Measurements from ENCODE around the gene L3MBTL2.
"Not testable (repeated sequence)": the region's sequence is repeated elsewhere in the genome, so short reads cannot be mapped to it uniquely, and the experiment has no call there.

Gene L3MBTL2

DNA sequence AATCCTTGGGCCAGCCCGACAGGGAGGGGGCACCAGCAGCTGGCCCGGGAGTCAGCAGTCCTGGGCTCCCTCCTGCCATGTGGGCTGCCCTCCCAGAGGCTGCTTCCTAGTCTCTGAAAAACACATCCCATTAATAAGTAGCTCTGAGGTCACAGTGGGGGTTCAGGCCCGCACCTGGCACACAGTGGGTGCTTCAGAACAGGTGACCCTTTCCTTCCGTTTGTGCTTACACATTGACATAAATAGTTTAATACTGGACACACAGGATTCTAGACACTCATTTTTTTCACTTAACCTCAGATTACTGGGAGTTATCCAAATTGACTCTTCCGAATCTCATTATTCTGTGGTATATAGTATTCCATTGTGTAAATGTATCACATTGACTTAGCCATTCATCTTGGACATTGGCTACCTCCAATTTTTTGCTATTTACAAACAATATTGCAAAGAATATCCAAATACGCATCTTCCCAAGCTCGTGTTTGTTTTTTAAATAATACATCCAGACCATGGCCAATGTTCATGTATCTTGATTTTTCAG, 36.1 kb downstream of the L3MBTL2 start:
- no peak for DNase-seq (ENCODE audit: low read depth)

DNA sequence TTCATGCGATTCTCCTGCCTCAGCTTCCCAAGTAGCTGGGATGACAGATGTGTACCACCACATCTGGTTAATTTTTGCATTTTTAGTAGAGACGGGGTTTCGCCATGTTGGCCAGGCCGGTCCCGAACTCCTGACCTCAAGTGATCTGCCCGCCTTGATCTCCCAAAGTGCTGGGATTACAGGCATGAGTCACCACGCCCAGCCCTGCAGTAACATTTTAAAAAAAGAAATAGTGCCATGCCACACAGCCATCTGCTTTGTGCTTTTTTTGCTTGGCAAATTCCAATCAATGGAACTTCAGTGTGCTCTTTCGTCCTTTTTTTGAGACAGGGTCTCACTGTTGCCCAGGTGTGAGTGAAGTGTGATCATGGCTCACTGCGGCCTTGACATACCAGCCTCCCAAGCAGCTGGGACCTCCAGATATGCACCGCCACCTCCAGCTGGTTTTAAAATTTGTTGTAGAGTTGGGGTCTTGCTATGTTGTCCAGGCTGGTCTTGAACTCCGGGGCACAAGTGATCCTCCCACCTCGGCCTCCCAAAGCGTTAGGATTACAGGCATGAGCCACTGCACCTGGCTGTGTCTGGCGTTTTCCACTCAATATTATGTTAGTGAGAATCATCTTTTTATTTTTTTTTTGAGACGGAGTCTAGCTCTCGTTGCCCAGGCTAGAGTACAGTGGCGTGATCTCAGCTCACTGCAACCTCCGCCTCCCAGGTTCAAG, 37.4 kb downstream of the L3MBTL2 start:
- DNase-seq (ENCODE audit: low read depth) = no peak

DNA sequence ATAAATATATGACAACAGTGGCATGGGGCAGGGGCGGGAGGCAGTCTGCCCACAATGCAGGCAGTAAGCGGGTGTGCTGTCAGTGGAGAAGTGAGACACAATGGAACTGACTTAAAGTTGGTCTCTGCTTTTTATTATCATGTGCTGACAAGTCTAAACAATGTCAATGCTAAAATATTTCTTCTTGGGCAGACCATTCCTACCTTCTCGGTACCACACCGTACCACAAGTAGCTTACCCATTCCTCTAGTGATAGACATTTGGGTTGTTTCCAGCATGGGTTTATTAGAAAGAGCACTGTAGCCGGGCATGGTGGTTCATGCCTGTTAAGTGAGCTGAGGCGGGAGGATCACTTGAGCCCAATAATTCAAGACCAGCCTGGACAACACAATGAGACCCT, 38.2 kb downstream of the L3MBTL2 start:
- DNase-seq (ENCODE audit: low read depth) = no peak

DNA sequence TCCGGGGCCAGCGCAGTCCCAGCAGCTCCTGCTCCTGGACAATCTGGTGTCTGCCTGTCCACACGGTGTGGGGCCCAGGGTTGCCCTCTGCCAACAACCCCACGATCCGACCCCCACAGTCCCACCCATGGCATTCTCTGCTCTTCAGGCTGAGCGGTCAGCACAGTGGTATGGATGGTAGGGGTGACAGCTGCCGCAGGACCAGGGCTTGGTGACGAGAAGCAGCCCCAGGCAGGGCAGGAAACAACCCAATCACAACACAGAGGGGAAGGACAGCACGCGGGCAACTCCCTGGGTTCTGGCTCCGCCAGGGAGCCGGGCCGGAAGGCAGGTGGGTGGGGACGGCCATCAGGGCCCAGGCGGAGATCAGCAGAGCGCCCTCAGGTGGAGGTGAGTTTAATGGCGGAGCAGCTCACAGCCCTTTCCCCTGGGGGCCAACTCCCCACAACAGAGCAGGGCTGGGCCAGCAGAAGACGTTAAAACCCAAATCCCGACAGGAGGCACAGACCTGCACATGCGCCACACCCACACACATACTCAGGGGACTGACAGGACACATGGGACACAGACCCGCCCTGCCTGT, 40.9 kb downstream of the L3MBTL2 start:
- DNase-seq (ENCODE audit: low read depth) = no peak

DNA sequence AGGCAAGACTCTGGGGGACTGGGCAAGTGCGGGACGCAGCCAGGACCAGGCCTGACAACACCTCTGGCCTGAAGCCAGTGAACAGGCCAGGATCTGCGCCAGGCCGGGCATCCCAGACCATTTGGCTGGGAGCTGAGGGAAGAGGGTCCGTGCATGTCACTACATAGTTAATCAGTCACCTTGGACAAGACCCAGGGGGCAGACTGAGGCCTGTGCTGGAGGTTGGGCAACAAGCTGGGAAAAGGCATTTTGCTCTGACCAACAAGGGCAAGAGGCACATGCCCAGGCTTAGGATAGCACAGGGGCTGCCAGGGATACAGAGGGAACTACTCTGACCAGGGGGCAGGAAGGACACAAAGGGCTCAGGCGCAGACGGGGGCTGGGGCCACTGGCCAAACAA, 42.6 kb downstream of the L3MBTL2 start:
- no peak for DNase-seq (ENCODE audit: low read depth)

DNA sequence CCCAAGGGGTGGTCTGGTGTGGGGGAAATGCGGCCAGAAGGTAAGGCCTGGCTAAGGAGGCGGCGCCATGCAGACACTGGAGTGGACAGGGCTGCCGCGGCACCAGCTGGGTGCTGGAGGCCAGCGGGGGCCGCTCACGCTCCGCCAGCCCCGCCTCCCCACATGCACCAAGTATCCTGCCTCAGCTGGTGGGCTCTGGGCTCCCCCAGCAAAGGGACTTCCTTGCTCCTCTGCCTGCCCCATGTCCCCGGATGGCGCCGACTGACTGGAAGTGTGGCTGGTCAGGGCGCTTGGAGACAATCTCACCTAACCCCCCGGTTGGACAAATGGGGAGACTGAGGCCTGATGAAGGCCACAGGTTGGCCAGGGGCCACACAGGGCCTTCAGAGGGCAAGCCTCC, 43.2 kb downstream of the L3MBTL2 start:
- no peak for DNase-seq (ENCODE audit: low read depth)

DNA sequence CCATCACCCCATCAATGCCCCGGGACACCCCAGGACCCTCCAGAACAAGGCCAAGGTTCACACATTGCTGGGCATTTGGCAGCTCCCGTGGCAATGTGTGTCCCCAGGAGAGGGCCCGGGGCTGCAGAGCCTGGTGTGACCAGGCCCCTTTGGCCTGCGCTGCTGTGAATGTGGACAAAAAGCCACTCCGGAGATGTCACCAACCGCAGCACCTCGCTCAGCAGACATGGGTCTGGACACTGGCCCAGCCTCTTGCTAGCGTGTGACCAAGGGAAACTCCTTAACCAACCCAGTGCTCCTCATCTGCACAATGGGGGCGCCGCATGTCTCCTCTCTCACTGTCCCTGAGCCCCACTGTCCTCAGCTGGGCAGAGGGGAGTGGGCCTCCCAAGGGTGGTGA, 43.6 kb downstream of the L3MBTL2 start:
- no peak for DNase-seq (ENCODE audit: low read depth)

DNA sequence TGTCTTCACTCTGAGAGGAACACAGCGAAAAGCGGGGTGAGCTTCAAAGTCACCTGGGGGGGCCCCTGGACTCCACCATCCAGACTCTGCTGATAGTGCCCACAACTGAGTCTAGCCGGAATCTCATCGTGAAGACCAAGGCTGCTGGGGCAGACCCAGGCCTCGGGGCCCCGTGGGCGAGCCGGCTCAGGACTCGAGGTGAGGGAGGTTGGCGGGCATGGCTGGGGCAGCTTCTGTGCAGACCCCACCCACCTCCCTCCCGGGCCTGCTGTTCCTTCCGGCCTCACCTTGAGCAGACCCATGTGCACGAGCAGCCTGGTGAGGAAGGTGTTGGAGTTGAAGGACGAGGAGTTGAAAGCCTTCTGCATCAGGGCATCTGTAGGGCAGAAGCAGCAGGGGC, 44.3 kb downstream of the L3MBTL2 start:
- DNase-seq (ENCODE audit: low read depth) = no peak

DNA sequence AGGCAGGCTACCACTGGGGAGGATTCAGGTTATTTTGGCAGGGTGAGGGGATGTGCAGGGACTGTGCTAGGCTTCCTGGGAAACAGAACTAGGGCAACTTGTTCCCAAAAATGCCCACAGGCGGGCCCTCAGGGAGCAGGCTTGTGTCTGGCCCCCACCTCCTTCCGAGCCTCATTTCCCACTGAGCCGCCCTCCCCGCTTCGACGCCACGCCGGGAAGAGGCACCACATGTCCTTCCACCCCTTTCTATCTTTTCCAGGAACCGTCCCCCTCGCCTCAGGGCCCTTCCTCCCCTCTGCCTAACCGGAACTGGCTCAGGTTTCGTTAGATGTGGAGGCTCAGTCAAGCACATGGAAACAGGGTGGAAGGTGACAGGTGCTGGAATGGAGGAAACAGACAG, 45.0 kb downstream of the L3MBTL2 start:
- no peak for DNase-seq (ENCODE audit: low read depth)

DNA sequence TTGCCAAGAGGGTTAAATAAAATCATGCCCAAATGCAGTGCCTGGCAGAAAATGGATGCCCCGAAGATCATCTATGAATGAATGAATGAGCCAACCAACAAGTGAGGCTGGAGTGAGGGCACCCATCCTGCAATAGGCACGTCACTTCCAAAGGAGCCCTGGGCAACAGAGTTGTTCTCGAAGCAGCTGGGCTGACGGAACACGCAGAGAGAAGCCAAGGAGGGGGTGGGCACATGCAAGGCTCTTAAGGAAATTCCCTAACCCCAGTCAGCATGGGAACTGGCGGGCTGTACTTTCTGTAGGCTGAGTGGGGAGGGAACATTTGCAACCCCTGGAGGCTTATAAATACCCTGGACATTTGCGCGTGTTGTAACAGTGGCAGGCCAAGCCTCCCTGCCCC, 47.3 kb downstream of the L3MBTL2 start:
- DNase-seq (ENCODE audit: low read depth) = no peak

DNA sequence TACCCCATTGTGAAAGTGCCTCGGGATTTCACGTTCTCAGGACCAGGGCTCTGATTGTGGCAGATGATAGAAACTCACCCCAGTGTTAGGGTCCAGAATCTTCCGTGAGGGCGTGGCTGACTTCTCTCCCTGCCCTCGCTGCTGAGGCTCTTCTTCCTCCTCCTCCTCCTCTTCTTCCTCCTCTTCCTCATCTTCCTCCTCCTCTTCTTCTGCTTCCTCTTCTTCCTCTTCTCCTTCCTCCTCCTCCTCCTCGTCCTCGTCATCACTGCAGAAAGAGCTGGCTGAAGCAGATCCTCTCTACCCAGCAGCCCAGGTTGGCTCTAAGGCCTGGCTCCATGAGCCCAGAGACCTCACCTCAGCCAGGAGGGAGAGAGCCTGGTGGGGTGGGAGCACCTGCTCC, 49.1 kb downstream of the L3MBTL2 start:
- DNase-seq (ENCODE audit: low read depth) = no peak

DNA sequence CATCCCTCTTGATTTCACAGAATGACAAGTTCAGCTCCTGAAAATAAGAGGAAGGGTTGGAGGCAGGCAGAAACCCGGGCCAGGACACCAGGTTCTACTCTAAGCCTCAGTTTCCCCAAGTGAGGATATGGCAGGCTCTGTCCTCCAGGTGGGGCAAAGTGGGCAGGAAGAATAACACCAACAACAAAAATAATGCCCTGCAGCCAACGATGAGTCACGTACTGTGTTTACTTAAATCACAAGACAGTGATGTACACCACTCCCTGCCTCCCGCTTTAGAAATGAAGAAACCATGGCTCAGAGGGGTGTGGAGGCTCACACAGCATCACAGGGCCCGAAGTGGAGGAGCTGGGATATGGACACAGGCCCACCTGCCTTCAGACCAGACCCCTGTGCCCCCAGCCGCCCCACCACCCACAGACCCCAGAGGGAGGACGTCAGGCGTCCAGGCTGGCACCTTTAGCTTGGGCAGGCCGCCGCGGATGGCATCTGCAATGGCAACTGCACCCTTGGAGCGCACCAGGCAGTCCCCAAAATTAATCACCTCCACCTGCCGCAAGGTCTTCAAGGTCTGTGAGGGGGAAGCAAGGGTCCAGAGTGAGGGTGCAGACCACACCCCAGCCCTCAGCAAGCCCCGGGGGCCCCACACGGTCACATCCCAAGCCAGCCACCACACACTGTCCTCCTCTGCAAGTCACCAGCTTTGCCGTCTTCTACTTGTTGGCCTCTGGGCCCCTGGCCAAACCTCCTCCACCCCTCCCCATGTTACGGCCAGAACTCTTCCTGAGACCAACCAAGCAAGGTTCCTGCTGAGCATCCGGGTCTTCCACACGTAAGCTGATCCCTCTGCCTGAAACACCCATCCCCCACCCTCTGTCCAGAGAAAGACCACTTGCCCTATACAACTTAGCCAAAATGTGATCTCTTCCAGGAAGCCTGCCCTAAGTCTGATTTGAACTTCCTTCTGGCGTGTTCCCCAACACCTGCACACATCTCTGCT, 51.4 kb downstream of the L3MBTL2 start:
- no peak for DNase-seq (ENCODE audit: low read depth)

DNA sequence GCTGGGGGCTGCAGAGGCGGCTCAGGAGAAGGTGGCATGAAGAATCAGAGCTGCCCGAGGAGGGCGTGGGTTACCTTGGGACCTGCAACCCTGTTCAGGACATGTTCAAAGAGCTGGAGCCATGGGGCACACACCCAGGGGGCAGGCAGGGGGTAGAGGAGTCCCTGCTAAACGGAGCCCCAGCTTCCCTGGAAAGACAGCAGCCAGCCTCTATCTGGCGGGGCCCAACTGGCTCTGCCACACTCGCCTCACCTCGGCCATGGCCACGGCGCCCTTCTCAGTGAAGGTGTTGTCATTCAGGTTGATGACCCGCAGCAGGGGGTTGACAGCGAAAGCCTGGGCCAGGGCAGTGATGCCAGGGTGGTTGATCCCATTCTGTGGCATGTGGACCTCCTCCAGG, 52.6 kb downstream of the L3MBTL2 start:
- no peak for DNase-seq (ENCODE audit: low read depth)

DNA sequence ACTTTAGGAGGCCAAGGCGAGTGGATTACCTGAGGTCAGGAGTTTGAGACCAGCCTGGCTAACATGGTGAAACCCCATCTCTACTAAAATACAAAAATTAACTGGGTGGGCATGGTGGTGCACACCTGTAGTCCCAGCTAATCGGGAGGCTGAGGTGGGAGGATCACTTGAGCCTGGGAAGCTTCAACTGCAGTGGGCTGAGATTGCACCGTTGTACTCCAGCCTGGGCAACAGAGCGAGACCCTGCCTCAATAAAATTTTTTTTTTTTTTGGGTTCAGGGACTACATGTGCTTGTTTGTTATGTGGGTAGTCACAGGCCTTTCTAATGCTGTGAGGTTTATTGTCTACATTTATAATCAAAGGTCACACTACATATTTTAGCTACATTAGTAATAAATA, 54.6 kb downstream of the L3MBTL2 start:
- DNase-seq (ENCODE audit: low read depth) = not testable (repeated sequence)

DNA sequence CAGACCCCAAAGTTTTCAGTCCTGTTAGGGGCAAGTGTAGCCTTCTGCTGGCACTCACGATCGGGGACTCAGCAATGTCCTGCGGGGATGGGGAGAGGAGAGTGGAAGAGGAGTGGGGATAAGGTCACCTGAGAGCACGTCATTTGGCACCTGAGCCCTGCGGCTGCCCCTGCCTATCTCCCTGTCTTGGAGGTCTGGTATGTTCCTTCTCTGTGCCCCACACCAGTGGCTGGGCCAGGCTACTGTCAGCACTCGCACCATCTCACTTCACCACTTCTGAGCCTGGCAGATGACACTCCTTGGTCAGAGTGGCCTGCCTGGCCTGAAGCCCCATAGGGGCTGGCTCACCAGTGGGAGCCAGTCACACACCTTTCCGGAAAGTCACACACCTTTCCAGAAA, 55.8 kb downstream of the L3MBTL2 start:
- no peak for DNase-seq (ENCODE audit: low read depth)

DNA sequence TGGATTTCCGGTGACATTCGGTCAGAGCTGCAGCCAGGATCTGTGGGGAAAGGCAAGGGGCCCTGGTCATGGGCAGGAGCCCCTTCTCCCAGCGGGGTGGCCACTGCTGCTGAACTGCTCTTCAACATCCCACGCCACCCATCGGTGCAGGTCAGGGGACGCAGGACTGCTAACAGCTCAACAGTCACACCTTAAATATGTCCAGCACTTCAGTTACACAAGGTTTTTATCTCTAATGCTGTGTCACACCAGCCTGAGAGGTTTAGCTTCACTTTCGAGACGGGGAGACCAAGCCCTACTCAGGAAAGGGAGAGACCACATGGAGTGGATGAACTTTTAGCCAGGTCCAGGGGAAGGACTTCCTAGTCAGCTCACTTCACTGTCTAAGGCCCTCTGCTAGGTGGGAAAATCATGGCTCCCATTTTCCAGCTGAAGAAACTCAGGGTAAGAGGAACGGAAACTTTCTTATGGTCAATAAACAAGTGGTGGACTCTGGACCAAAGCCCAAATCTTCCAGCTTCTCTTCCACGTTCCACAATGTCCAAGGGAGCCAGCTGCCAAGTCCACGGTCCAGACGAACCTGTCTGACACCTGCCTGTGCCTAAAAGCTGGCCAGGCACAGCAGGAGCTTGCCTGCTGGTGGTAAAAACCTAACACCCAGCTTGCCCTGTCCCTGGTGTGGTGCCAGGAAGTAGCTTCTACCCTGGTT, 56.6 kb downstream of the L3MBTL2 start:
- DNase-seq (ENCODE audit: low read depth) = no peak

DNA sequence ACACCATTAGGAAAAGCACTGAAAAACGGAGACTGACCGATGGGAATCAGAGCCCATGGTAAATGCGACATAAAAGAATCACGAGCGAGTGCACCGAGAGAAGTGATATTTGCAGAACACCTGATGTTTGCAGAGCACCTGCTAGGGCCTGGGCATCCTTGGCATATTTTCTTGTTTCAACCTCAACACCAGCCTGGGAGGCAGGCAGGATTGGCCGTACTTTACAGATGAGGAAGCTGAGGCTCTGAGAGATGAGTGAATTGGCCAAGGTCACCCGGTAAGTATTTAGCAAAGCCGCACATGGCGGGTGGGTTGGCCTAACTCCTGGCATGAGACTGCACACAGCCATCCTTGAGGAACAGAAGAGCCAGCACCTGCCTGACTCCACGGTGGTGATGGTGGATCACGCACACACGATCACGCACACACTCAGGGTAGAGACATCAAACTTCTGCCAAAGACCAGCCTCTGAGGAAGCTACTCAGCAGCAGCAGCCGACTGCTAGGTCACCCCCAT, 57.2 kb downstream of the L3MBTL2 start:
- DNase-seq (ENCODE audit: low read depth) = no peak

DNA sequence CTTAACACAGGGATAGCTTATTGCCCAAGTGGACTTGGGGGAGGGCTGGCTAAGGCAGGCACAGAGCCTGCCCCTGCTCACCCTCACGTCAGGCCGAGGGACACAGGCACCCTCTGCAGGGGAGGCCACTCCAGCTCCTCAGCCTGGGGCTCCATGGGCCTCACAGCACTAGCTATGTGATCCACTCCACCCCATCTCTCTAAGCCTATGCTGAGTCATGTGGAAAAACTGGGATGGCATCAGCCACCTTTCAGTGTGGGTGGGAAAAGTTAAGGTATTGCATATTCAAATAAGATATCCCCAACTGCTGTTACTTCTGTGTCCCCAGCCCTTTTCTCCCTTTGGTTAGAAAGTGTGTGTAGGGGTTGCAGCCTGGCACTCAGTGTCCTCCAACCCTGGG, 58.6 kb downstream of the L3MBTL2 start:
- no peak for DNase-seq (ENCODE audit: low read depth)

DNA sequence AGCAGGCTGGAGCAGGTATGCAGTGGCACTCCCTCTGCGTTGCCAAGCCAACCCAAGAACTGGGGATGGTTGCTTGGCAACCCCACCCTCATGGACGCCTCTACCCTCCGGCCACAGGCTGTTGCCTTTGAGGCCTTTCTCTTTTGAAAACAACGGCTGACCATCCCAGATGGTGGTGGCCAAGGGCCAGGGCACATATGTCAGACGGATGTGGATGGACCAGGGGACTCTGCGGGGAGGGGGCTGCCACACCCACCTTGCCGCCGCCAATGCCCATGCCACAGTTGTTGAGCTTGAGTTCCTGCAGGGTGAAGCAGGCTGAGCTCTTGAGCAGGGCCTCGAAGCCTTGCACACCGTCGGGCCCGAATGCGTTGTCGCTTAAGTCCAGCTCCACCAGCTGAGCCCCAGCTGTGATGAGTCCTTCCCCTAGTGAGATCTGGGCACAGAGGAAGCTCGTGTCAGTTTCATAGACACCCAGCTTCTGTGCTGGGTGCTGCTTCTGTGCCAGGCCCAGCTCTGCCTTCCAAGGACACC, 59.4 kb downstream of the L3MBTL2 start:
- DNase-seq (ENCODE audit: low read depth) = no peak

DNA sequence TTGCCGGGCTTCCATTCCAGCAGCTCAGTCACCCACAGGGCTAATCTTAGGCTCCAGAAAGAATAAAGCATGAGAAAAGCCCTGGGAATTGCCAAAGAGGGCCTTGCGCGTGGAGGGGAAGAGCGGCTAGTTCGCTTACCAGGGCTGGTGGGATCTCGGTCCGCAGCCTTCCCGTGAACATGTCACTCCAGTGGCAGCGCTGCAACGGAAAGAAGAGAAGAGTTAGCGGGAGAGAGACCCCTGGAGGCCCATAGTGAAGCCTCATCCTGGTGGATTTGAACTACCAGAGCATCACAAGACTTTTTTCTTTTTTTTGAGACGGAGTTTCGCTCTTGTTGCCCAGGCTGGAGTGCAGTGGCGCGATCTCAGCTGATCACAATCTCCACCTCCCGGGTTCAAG, 62.8 kb downstream of the L3MBTL2 start:
- DNase-seq (ENCODE audit: low read depth) = no peak

DNA sequence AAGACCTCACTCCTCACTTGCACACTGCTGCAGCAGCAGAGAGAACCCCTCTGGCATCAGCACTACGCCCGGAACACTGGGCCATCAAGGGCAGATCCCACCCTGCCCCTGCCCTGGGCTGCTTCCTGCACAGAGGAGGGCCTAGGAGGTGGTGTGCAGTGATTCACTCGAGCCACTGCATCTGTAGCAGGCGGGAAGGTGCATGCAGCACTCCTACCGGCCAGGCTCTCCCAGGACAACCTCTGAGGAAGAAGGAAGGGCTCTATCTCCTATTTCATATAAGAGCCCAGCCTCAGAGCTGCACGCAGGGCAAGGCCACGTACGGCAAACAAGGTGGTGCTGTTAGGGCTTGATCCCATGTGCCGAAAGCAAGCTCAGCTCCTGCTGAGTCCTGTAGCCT, 66.7 kb downstream of the L3MBTL2 start:
- no peak for DNase-seq (ENCODE audit: low read depth)

DNA sequence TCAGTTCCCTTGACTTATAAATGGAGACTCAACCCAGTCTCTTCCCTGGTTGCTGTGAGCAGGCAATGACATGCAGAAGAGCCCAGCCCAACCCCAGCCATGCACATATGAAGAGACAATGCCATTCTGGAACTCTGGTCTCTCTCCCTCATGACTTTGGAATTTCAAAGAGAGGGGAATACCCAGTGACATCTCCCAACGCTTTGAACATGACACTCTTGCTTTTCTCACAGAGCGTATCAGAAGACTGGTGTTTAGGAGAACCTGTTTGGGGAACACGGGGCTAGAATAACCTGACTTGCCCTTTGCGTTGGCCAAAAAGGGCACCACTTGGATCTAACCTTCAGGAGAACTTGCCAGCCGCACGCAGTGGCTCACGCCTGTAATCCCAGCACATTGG, 68.0 kb downstream of the L3MBTL2 start:
- DNase-seq (ENCODE audit: low read depth) = no peak

Data from stimulated activated CD8-positive, alpha-beta memory T cell treated with anti-CD3 and anti-CD28 coated beads, Interleukin-7, amount 100 ng/mL, for 24 hours (primary cell).